Measurements from ENCODE around the gene HDAC4. TPM values are rescaled to one million over a fixed set of nuclear protein-coding genes. Genes with fewer than 3 reads are reported as not detected.

The HDAC4 gene
- total RNA-seq, 1 experiment from 2014 or later: 47.6 TPM

GRCh38 chr2:239442192-239442591, 41.4 kb upstream of the HDAC4 start:
- POLR2A ChIA-PET: no interaction called here
- BruUV-seq (replicated peaks): no TSS peak
- Histone ChIP-seq H3K27ac (ENCODE audit: low read depth, low read length) (no peak overlapping the region), H4K20me1 (ENCODE audit: insufficient read depth) (no peaks in the 10 kb centered on the region), H3K9me2 (ENCODE audit: insufficient read depth) (no peaks in the 10 kb centered on the region), H3K27me3 (ENCODE audit: insufficient read depth, low read length) (no peaks in the 10 kb centered on the region), H3K4me3 (replicated peaks in 1 of 2; ENCODE audit: low read depth in 1 of 2, low read length in 2 of 2) (no peak overlapping the region), H3K4me1 (ENCODE audit: control insufficient read depth in 1 of 2, insufficient read depth in 2 of 2, low read length in 2 of 2) (peaks cover 4 to 24% of the 10 kb centered on the region in 2 experiments; a peak in 3 of 4 replicates), H3K79me2 (ENCODE audit: insufficient read depth, low read length) (no peaks in the 10 kb centered on the region), H3K9ac (ENCODE audit: low read length) (no peak overlapping the region), H2AFZ (ENCODE audit: low read depth, low read length, poor library complexity, severe bottlenecking) (no peak overlapping the region), H3K9me3 (ENCODE audit: control insufficient read depth in 1 of 2, insufficient read depth in 1 of 2, low read depth in 1 of 2, low read length in 2 of 2) (peaks cover 0 to 7% of the 10 kb centered on the region in 2 experiments; a peak in 1 of 4 replicates), H3K36me3 (ENCODE audit: control insufficient read depth in 1 of 2, insufficient read depth in 2 of 2, low read length in 2 of 2) (no peaks in the 10 kb centered on the region), H3K4me2 (ENCODE audit: low read length) (no peak overlapping the region)
- intact Hi-C loops (cut with micrococcal nuclease): no loop called here
- RAD21 ChIA-PET (ENCODE audit: low non-redundant PET in 1 of 2, low total read pairs in 2 of 2, uncharacterized antibody in 2 of 2, unreplicated experiment in 2 of 2): no interaction called here
- DNase-seq (ENCODE audit: low read depth, low spot score) (no peak), ATAC-seq (no peak)
- no peak for TF ChIP-seq YY1 (IDR thresholded peaks at IDR 0.05; ENCODE audit: extremely low read depth, insufficient replicate concordance, low read depth, low read length)
- CTCF ChIA-PET: no interaction called here

- Histone ChIP-seq H3K4me2 (ENCODE audit: low read length) (no peak overlapping the region), H3K27ac (ENCODE audit: low read depth, low read length) (no peak overlapping the region), H3K27me3 (ENCODE audit: insufficient read depth, low read length) (no peaks in the 10 kb centered on the region), H4K20me1 (ENCODE audit: insufficient read depth) (no peaks in the 10 kb centered on the region), H3K36me3 (ENCODE audit: control insufficient read depth in 1 of 2, insufficient read depth in 2 of 2, low read length in 2 of 2) (no peaks in the 10 kb centered on the region), H3K9ac (ENCODE audit: low read length) (no peak overlapping the region), H3K79me2 (ENCODE audit: insufficient read depth, low read length) (no peaks in the 10 kb centered on the region), H3K4me1 (ENCODE audit: control insufficient read depth in 1 of 2, insufficient read depth in 2 of 2, low read length in 2 of 2) (peaks cover 4 to 24% of the 10 kb centered on the region in 2 experiments; a peak in 3 of 4 replicates), H3K9me3 (ENCODE audit: control insufficient read depth in 1 of 2, insufficient read depth in 1 of 2, low read depth in 1 of 2, low read length in 2 of 2) (peaks cover 0 to 4% of the 10 kb centered on the region in 2 experiments; a peak in 1 of 4 replicates), H2AFZ (ENCODE audit: low read depth, low read length, poor library complexity, severe bottlenecking) (no peak overlapping the region), H3K4me3 (replicated peaks in 1 of 2; ENCODE audit: low read depth in 1 of 2, low read length in 2 of 2) (no peak overlapping the region), H3K9me2 (ENCODE audit: insufficient read depth) (no peaks in the 10 kb centered on the region)
- DNase-seq (ENCODE audit: low read depth, low spot score) (no peak), ATAC-seq (no peak)
- ChIA-PET RAD21 (ENCODE audit: low non-redundant PET in 1 of 2, low total read pairs in 2 of 2, uncharacterized antibody in 2 of 2, unreplicated experiment in 2 of 2) (no interaction called here), CTCF (no interaction called here), POLR2A (no interaction called here)
- intact Hi-C loops (cut with micrococcal nuclease): no loop called here
- BruUV-seq (replicated peaks): no TSS peak
- no peak for TF ChIP-seq POLR2AphosphoS5 (IDR thresholded peaks at IDR 0.05; ENCODE audit: low read depth, low read length)
- TF ChIP-seq CEBPB (IDR thresholded peaks at IDR 0.05; ENCODE audit: low read depth): no peak
- TF ChIP-seq SRF (IDR thresholded peaks at IDR 0.05; ENCODE audit: low read depth): no peak
- no peak for TF ChIP-seq TCF7L2 (IDR thresholded peaks at IDR 0.05; ENCODE audit: borderline replicate concordance, extremely low read depth, insufficient read depth, insufficient read length)
- no peak for TF ChIP-seq EGR1 (IDR thresholded peaks at IDR 0.05; ENCODE audit: low read depth)
- TF ChIP-seq RAD21 (IDR thresholded peaks at IDR 0.05; ENCODE audit: low read depth): no peak
- TF ChIP-seq ZNF274 (IDR thresholded peaks at IDR 0.05; ENCODE audit: low read depth, low read length): no peak
- no peak for TF ChIP-seq SP1 (IDR thresholded peaks at IDR 0.05; ENCODE audit: low read depth)
- TF ChIP-seq FOSL1 (IDR thresholded peaks at IDR 0.05; ENCODE audit: low read depth): no peak
- TF ChIP-seq, protein P1, sequence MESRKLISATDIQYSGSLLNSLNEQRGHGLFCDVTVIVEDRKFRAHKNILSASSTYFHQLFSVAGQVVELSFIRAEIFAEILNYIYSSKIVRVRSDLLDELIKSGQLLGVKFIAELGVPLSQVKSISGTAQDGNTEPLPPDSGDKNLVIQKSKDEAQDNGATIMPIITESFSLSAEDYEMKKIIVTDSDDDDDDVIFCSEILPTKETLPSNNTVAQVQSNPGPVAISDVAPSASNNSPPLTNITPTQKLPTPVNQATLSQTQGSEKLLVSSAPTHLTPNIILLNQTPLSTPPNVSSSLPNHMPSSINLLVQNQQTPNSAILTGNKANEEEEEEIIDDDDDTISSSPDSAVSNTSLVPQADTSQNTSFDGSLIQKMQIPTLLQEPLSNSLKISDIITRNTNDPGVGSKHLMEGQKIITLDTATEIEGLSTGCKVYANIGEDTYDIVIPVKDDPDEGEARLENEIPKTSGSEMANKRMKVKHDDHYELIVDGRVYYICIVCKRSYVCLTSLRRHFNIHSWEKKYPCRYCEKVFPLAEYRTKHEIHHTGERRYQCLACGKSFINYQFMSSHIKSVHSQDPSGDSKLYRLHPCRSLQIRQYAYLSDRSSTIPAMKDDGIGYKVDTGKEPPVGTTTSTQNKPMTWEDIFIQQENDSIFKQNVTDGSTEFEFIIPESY (IDR thresholded peaks at IDR 0.05; ENCODE audit: extremely low read depth, insufficient replicate concordance, low read length): no peak
- no peak for TF ChIP-seq ELF1 (IDR thresholded peaks at IDR 0.05; ENCODE audit: borderline replicate concordance, low read depth)
- TF ChIP-seq, protein P2, sequence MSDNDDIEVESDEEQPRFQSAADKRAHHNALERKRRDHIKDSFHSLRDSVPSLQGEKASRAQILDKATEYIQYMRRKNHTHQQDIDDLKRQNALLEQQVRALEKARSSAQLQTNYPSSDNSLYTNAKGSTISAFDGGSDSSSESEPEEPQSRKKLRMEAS (IDR thresholded peaks at IDR 0.05): no peak
- TF ChIP-seq CBX3 (IDR thresholded peaks at IDR 0.05; ENCODE audit: low read depth): no peak
Measured at GRCh38 chr2:239441261-239442078, 40.6 kb upstream of the HDAC4 start.
